RWPE1 (cell line): ENCODE measurements around the gene BAZ1B.

Source experiments
- CTCF ChIA-PET: fragments of 350-600 bp; sonication (Branson Sonifier 250); formaldehyde crosslinking; extraction: SDS; loops from one replicate; lab custom pipeline; 2021; lab: Yijun Ruan, JAX
- POLR2A ChIA-PET: fragments of 400-600 bp; formaldehyde crosslinking; extraction: SDS; loops from one replicate; lab custom pipeline; 2020; ENCODE audit warnings: antibody characterized with exemption; ENCODE audit not compliant: low non-redundant PET; lab: Yijun Ruan, JAX
- DNase-seq: peaks from one replicate; pipeline ENCODE4 v3.0.0; 2012; ENCODE audit warnings: low spot score
- H3K27ac ChIP-seq: fragments of 450-650 bp; 2 replicates; pipeline ENCODE4 v1.5.1; 2017
- CTCF ChIP-seq: fragments of 450-650 bp; conservative IDR thresholded peaks from 2 replicates; pipeline ENCODE4 v1.5.1; 2017; ENCODE audit warnings: low read depth, mild to moderate bottlenecking

The BAZ1B gene

GRCh38 chr7:73466112-73466511, 56.0 kb downstream of the BAZ1B start:
- no peak for TF ChIP-seq CTCF
- CTCF ChIA-PET = no interaction called here

GRCh38 chr7:73463966-73464365, 58.1 kb downstream of the BAZ1B start:
- no peak for DNase-seq
- POLR2A ChIA-PET = no interaction called here
- no peak overlapping the region for H3K27ac ChIP-seq
- CTCF ChIA-PET = no interaction called here
- no peak for TF ChIP-seq CTCF

More at GRCh38 chr7:73466112-73466511, 56.0 kb downstream of the BAZ1B start:
- no peak for DNase-seq
- POLR2A ChIA-PET = no interaction called here
- H3K27ac ChIP-seq = no peak overlapping the region

- ChIA-PET CTCF (interaction anchor here (0.6 kb wide), 1 partner anchor 113 kb away, joined by 8 read pairs; no protein-coding TSS in a partner anchor), POLR2A (no interaction called here)
- TF ChIP-seq CTCF = no peak
- DNase-seq = no peak
- H3K27ac ChIP-seq = no peak overlapping the region
These were observed 58.8 kb downstream of the BAZ1B start for GRCh38 chr7:73463260-73463659.

- TF ChIP-seq CTCF = no peak
- H3K27ac ChIP-seq = 0 out of 2 replicates have a peak overlapping the region, but pooled peaks have one; percentile 32
- ChIA-PET POLR2A (no interaction called here), CTCF (no interaction called here)
- no peak for DNase-seq
These were observed 60.3 kb downstream of the BAZ1B start for GRCh38 chr7:73461782-73462285.

GRCh38 chr7:73454424-73454823, 67.7 kb downstream of the BAZ1B start:
- CTCF ChIA-PET = no interaction called here

GRCh38 chr7:73452999-73453635, 69.0 kb downstream of the BAZ1B start:
- TF ChIP-seq CTCF = no peak
- DNase-seq = no peak
- ChIA-PET POLR2A (no interaction called here), CTCF (no interaction called here)
- no peak overlapping the region for H3K27ac ChIP-seq

More at GRCh38 chr7:73454424-73454823, 67.7 kb downstream of the BAZ1B start:
- POLR2A ChIA-PET = no interaction called here
- no peak overlapping the region for H3K27ac ChIP-seq
- TF ChIP-seq CTCF = no peak
- no peak for DNase-seq
